Keratinocyte (primary cell): ENCODE data around the gene SELENOV. TPM values are rescaled to one million over a fixed set of nuclear protein-coding genes. Genes with fewer than 3 reads are reported as not detected.

Experiments
- DNase-seq: peaks from one replicate; pipeline ENCODE4 v3.0.0-alpha.2; 2011; ENCODE audit warnings: low read depth, missing footprints, low spot score
- FAIRE-seq: peaks from 2 replicates; lab custom pipeline; 2011; peaks lifted over from hg19 to GRCh38; lab: Jason Lieb, UNC
- H2AFZ ChIP-seq: 2 replicates; pipeline ENCODE4 v1.6.0; 2012; ENCODE audit warnings: low read length, control low read depth, inconsistent platforms; ENCODE audit not compliant: control insufficient read depth
- H3K27ac ChIP-seq: 2 replicates; pipeline ENCODE4 v1.5.1; 2011; ENCODE audit warnings: low read length; ENCODE audit not compliant: control insufficient read depth, insufficient read depth
- H3K27me3 ChIP-seq: 3 replicates; pipeline ENCODE4 v1.6.0; 2011; ENCODE audit warnings: low read length; ENCODE audit not compliant: control insufficient read depth, insufficient read depth; ENCODE audit errors: extremely low read depth
- H3K36me3 ChIP-seq, 2 experiments: 2 replicates in 1 of 2; 3 replicates in 1 of 2; pipeline ENCODE4 v1.5.1; 2011; ENCODE audit warnings: low read length in 2 of 2, mild to moderate bottlenecking in 1 of 2; ENCODE audit not compliant: control insufficient read depth in 2 of 2, insufficient read depth in 2 of 2; ENCODE audit errors: extremely low read depth in 1 of 2
- H3K4me1 ChIP-seq: 3 replicates; pipeline ENCODE4 v1.5.1; 2011; ENCODE audit warnings: low read length; ENCODE audit not compliant: control insufficient read depth, insufficient read depth; ENCODE audit errors: extremely low read depth
- H3K4me2 ChIP-seq: 3 replicates; pipeline ENCODE4 v1.6.0; 2011; ENCODE audit warnings: low read depth, low read length; ENCODE audit not compliant: control insufficient read depth, insufficient read depth; ENCODE audit errors: extremely low read depth
- H3K4me3 ChIP-seq, 3 experiments: fragments of 200-600 bp in 1 of 3; sonication (generic) in 1 of 3; 2 replicates in 2 of 3; 3 replicates in 1 of 3; pipeline ENCODE4 v1.5.1; 2011 to 2016; ENCODE audit warnings: low read length in 3 of 3, mild to moderate bottlenecking in 3 of 3, control low read depth in 2 of 3, inconsistent platforms in 1 of 3, low read depth in 1 of 3, mixed read lengths in 1 of 3, mixed run types in 1 of 3, moderate library complexity in 1 of 3; ENCODE audit not compliant: control insufficient read depth in 2 of 3, insufficient read depth in 2 of 3; ENCODE audit errors: extremely low read depth in 1 of 3
- H3K79me2 ChIP-seq: 2 replicates; pipeline ENCODE4 v1.6.0; 2012; ENCODE audit warnings: low read length; ENCODE audit not compliant: control insufficient read depth, insufficient read depth
- H3K9ac ChIP-seq: 3 replicates; pipeline ENCODE4 v1.6.0; 2011; ENCODE audit warnings: low read length; ENCODE audit not compliant: control insufficient read depth, insufficient read depth; ENCODE audit errors: extremely low read depth
- H3K9me1 ChIP-seq: 3 replicates; pipeline ENCODE4 v1.6.0; 2011; ENCODE audit warnings: low read length; ENCODE audit not compliant: control insufficient read depth, insufficient read depth; ENCODE audit errors: extremely low read depth
- H3K9me3 ChIP-seq: 2 replicates; pipeline ENCODE4 v1.5.1; 2012; ENCODE audit warnings: low read depth, low read length; ENCODE audit not compliant: control insufficient read depth
- H4K20me1 ChIP-seq: 3 replicates; pipeline ENCODE4 v1.6.0; 2011; ENCODE audit warnings: low read length; ENCODE audit not compliant: control insufficient read depth, insufficient read depth; ENCODE audit errors: extremely low read depth
- EZH2 ChIP-seq: IDR thresholded peaks from one replicate; pipeline ENCODE4 v1.6.1; 2012; ENCODE audit warnings: inconsistent platforms, mild to moderate bottlenecking, low read length, moderate library complexity
- dilution Hi-C: fragments of 300-500 bp; cut with MboI; formaldehyde crosslinking; loops from one replicate; pipeline ENCODE4 v1.7.0; 2020; ENCODE audit warnings: low sequenced_read_pairs; ENCODE audit not compliant: extremely low pct_ligation_motif_present
- polyA plus RNA-seq, 5 experiments: library from polyadenylated mRNA; depleted of rRNA in 3 of 5; stranded (reverse) in 3 of 5; stranded (forward) in 1 of 5; unstranded in 1 of 5; fragments of >200 nt; gene quantifications; 1 replicate in 1 of 5; 2 replicates in 3 of 5; 3 replicates in 1 of 5; pipeline versions ENCODE4 v1.2.1 to v1.2.3, GENCODE V29; 2011 to 2012; ENCODE audit warnings: missing spikeins in 2 of 5, low read depth in 1 of 5, low replicate concordance in 1 of 5
- TF ChIP-seq, protein P1 (sequence below), 3 experiments: IDR thresholded peaks in 1 of 3; conservative IDR thresholded peaks in 1 of 3; optimal IDR thresholded peaks in 1 of 3; 2 replicates in 2 of 3; 3 replicates in 1 of 3; pipeline versions ENCODE3 to v1.5.1; 2011; ENCODE audit warnings: low read length in 3 of 3, mild to moderate bottlenecking in 3 of 3, moderate library complexity in 2 of 3, control low read depth in 1 of 3, inconsistent platforms in 1 of 3; ENCODE audit not compliant: insufficient read depth in 2 of 3; ENCODE audit errors: extremely low read depth in 1 of 3

SELENOV gene
- polyA plus RNA-seq, 1 donor (not counting 4 experiments of a cell fraction or from before 2014, with no cell fraction given): not detected

DNA sequence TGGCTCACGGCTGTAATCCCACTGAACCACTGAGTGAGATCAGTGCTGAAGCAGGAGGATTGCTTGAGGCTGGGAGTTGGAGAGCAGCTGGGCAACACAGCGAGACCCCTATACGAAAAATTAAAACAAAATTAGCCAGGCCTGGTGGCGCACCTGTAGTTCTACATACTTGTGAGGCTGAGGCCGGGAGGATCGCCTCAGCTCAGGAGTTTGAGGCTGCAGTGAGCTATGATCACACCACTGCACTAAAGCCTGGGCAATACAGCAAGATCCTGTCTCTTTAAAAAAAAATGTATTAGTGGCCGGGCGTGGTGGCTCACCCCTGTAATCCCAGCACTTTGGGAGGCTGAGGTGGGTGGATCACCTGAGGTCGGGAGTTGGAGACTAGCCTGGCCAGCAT is 6.3 kb upstream of the SELENOV start:
- H3K27ac ChIP-seq: no peak overlapping the region
- H3K4me1 ChIP-seq: peaks cover 3% of the 10 kb centered on the region
- FAIRE-seq (no peak), DNase-seq (no peak)
- H3K9me3 ChIP-seq: no peaks in the 10 kb centered on the region
- no peak overlapping the region for H3K9ac ChIP-seq
- no peaks in the 10 kb centered on the region for H3K36me3 ChIP-seq
- no peaks in the 10 kb centered on the region for H3K79me2 ChIP-seq
- dilution Hi-C loops: no loop called here
- H3K27me3 ChIP-seq: peaks cover 41% of the 10 kb centered on the region
- H3K9me1 ChIP-seq: peaks cover 2% of the 10 kb centered on the region
- H2AFZ ChIP-seq: no peak overlapping the region
- H3K4me2 ChIP-seq: no peak overlapping the region
- H4K20me1 ChIP-seq: no peaks in the 10 kb centered on the region
- TF ChIP-seq, protein P1, sequence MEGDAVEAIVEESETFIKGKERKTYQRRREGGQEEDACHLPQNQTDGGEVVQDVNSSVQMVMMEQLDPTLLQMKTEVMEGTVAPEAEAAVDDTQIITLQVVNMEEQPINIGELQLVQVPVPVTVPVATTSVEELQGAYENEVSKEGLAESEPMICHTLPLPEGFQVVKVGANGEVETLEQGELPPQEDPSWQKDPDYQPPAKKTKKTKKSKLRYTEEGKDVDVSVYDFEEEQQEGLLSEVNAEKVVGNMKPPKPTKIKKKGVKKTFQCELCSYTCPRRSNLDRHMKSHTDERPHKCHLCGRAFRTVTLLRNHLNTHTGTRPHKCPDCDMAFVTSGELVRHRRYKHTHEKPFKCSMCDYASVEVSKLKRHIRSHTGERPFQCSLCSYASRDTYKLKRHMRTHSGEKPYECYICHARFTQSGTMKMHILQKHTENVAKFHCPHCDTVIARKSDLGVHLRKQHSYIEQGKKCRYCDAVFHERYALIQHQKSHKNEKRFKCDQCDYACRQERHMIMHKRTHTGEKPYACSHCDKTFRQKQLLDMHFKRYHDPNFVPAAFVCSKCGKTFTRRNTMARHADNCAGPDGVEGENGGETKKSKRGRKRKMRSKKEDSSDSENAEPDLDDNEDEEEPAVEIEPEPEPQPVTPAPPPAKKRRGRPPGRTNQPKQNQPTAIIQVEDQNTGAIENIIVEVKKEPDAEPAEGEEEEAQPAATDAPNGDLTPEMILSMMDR (optimal IDR thresholded peaks at IDR 0.05 in 1 of 3, IDR thresholded peaks at IDR 0.05 in 1 of 3, conservative IDR thresholded peaks at IDR 0.05 in 1 of 3; ENCODE audit: extremely low read depth in 1 of 3, insufficient read depth in 2 of 3, low read length in 3 of 3): no peak
- TF ChIP-seq EZH2: no peak
- no peak overlapping the region for H3K4me3 ChIP-seq

DNA sequence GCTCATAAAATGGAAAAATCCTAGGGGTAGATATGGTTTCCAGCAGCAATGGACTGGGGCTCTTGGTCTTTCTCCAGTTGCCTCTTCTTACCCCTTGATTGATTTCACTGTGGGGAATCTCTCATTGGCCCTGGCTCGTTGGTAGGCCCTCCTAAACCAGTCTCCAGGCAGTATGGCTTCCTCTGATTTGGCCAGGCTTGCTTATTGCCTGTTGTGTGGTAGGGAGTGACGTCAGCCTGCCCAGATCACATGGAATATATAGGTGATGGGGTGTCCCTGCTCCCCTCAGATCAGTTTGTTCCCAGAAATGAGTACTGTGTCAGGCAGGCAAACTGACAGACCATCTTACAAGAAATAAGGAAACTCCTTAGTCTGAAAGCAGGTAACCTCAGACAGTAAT is 5.7 kb upstream of the SELENOV start:
- Histone ChIP-seq H3K4me3 (no peak overlapping the region), H3K9me1 (peaks cover 2% of the 10 kb centered on the region), H3K36me3 (no peaks in the 10 kb centered on the region), H3K9me3 (no peaks in the 10 kb centered on the region), H2AFZ (no peak overlapping the region), H3K9ac (no peak overlapping the region), H3K27ac (no peak overlapping the region), H3K4me1 (peaks cover 3% of the 10 kb centered on the region), H3K79me2 (no peaks in the 10 kb centered on the region), H4K20me1 (no peaks in the 10 kb centered on the region), H3K4me2 (no peak overlapping the region), H3K27me3 (peaks cover 41% of the 10 kb centered on the region)
- dilution Hi-C loops: no loop called here
- DNase-seq: no peak
- FAIRE-seq: no peak
- TF ChIP-seq EZH2: no peak
- TF ChIP-seq, protein P1 (optimal IDR thresholded peaks at IDR 0.05 in 1 of 3, IDR thresholded peaks at IDR 0.05 in 1 of 3, conservative IDR thresholded peaks at IDR 0.05 in 1 of 3; ENCODE audit: extremely low read depth in 1 of 3, insufficient read depth in 2 of 3, low read length in 3 of 3): no peak
